GM23338 (cell line): ENCODE data around the gene RTN4RL1. TPM values are rescaled to one million over a fixed set of nuclear protein-coding genes. Genes with fewer than 3 reads are reported as not detected.

Source experiments
- ATAC-seq: fragments of 200-7000 bp; cut with Tn5 transposase; 3 replicates; pipeline ENCODE4 v1.9.1; 2020
- DNase-seq: peaks from one replicate; pipeline ENCODE4 v3.0.0-alpha.2; 2015; ENCODE audit warnings: low spot score
- H2AFZ ChIP-seq: fragments of 200-600 bp; sonication (generic); 2 replicates; pipeline ENCODE4 v1.8.0; 2016; ENCODE audit warnings: antibody characterized with exemption, mild to moderate bottlenecking, moderate library complexity
- H3F3A ChIP-seq: fragments of 200-600 bp; sonication (generic); replicated peaks from 2 replicates; pipeline ENCODE4 v1.8.0; 2017; ENCODE audit warnings: antibody characterized with exemption, mixed run types, low read depth
- H3K27ac ChIP-seq: fragments of 200-600 bp; sonication (generic); 2 replicates; pipeline ENCODE4 v1.6.1; 2016; ENCODE audit warnings: low read depth
- H3K27me3 ChIP-seq: fragments of 200-600 bp; sonication (generic); 2 replicates; pipeline ENCODE4 v1.8.0; 2016; ENCODE audit warnings: mild to moderate bottlenecking, mixed run types, moderate library complexity; ENCODE audit not compliant: insufficient read depth
- H3K36me3 ChIP-seq: fragments of 200-600 bp; sonication (generic); 2 replicates; pipeline ENCODE4 v1.8.0; 2016; ENCODE audit warnings: mild to moderate bottlenecking; ENCODE audit not compliant: insufficient read depth
- H3K4me1 ChIP-seq: fragments of 200-600 bp; sonication (generic); 2 replicates; pipeline ENCODE4 v1.8.0; 2016; ENCODE audit warnings: mild to moderate bottlenecking, moderate library complexity; ENCODE audit not compliant: insufficient read depth
- H3K4me2 ChIP-seq: fragments of 200-600 bp; sonication (generic); 2 replicates; pipeline ENCODE4 v1.7.1; 2017; ENCODE audit warnings: mixed run types
- H3K4me3 ChIP-seq: fragments of 200-600 bp; sonication (generic); 2 replicates; pipeline ENCODE4 v1.6.1; 2016; ENCODE audit warnings: mixed run types
- H3K79me2 ChIP-seq: fragments of 200-600 bp; sonication (generic); replicated peaks from 2 replicates; pipeline ENCODE4 v1.8.0; 2017; ENCODE audit warnings: mild to moderate bottlenecking; ENCODE audit not compliant: insufficient read depth
- H3K9me2 ChIP-seq: fragments of 200-600 bp; sonication (generic); 2 replicates; pipeline ENCODE4 v1.8.0; 2017; ENCODE audit not compliant: insufficient read depth
- H4K20me1 ChIP-seq: fragments of 200-600 bp; sonication (generic); replicated peaks from 2 replicates; pipeline ENCODE4 v1.8.0; 2017; ENCODE audit warnings: mild to moderate bottlenecking; ENCODE audit not compliant: insufficient read depth
- H3K27ac Mint-ChIP-seq: 2 replicates; pipeline ENCODE4 v1.8.0; 2020; ENCODE audit warnings: inconsistent platforms, mild to moderate bottlenecking, moderate library complexity, mixed read lengths
- H3K27me3 Mint-ChIP-seq: 3 replicates; pipeline ENCODE4 v1.8.0; 2022; ENCODE audit warnings: low read depth, mild to moderate bottlenecking, moderate library complexity, mixed read lengths, inconsistent platforms; ENCODE audit not compliant: insufficient read depth, poor library complexity
- H3K36me3 Mint-ChIP-seq: 3 replicates; pipeline ENCODE4 v1.8.0; 2021; ENCODE audit warnings: low read depth, mild to moderate bottlenecking, inconsistent platforms, moderate library complexity, mixed read lengths
- H3K4me1 Mint-ChIP-seq: 3 replicates; pipeline ENCODE4 v1.8.0; 2020; ENCODE audit warnings: mild to moderate bottlenecking, inconsistent platforms, mixed read lengths
- H3K4me3 Mint-ChIP-seq: 3 replicates; pipeline ENCODE4 v1.8.0; 2021; ENCODE audit warnings: moderate library complexity, mild to moderate bottlenecking, inconsistent platforms, mixed read lengths
- H3K9me3 Mint-ChIP-seq: 3 replicates; pipeline ENCODE4 v1.8.0; 2020; ENCODE audit warnings: moderate library complexity, mild to moderate bottlenecking, inconsistent platforms, mixed read lengths
- CREB1 ChIP-seq: fragments of 250-450 bp; sonication (Bioruptor Pico); IDR thresholded peaks from 2 replicates; pipeline ENCODE4 v1.5.0; 2020; ENCODE audit warnings: low read depth, mild to moderate bottlenecking, moderate library complexity
- CTCF ChIP-seq, 2 experiments: fragments of 200-600 bp in 1 of 2; sonication (generic) in 1 of 2; conservative IDR thresholded peaks; 2 replicates each; pipeline versions ENCODE4 v1.5.1 to v1.6.1; 2016 to 2017; ENCODE audit warnings: antibody characterized with exemption in 2 of 2, low read depth in 2 of 2, mild to moderate bottlenecking in 2 of 2, moderate library complexity in 1 of 2
- ETS1 ChIP-seq: IDR thresholded peaks from 2 replicates; pipeline ENCODE4 v1.6.1; 2016; ENCODE audit warnings: antibody characterized with exemption
- EZH2 ChIP-seq: fragments of 200-600 bp; sonication (generic); IDR thresholded peaks from one replicate; pipeline ENCODE4 v1.8.0; 2017; ENCODE audit warnings: antibody characterized with exemption, mild to moderate bottlenecking, low read depth; ENCODE audit not compliant: unreplicated experiment
- EZH2phosphoT487 ChIP-seq: fragments of 200-600 bp; sonication (generic); IDR thresholded peaks from one replicate; pipeline ENCODE4 v1.8.1; 2018; ENCODE audit warnings: antibody characterized with exemption; ENCODE audit not compliant: unreplicated experiment
- JUNB ChIP-seq: IDR thresholded peaks from one replicate; pipeline ENCODE4 v1.6.1; 2016; ENCODE audit warnings: antibody characterized with exemption; ENCODE audit not compliant: unreplicated experiment
- NANOG ChIP-seq: IDR thresholded peaks from 2 replicates; pipeline ENCODE4 v1.6.1; 2016; ENCODE audit warnings: antibody characterized with exemption, borderline replicate concordance
- POLR2AphosphoS5 ChIP-seq: IDR thresholded peaks from 2 replicates; pipeline ENCODE4 v1.6.1; 2016; ENCODE audit warnings: antibody characterized with exemption, low read depth
- REST ChIP-seq: IDR thresholded peaks from one replicate; pipeline ENCODE4 v1.6.1; 2018; ENCODE audit warnings: antibody characterized with exemption; ENCODE audit not compliant: unreplicated experiment
- STAT1 ChIP-seq: IDR thresholded peaks from one replicate; pipeline ENCODE4 v1.6.1; 2016; ENCODE audit warnings: antibody characterized with exemption; ENCODE audit not compliant: unreplicated experiment
- ZNF114 ChIP-seq: fragments of 250-450 bp; sonication (Bioruptor Pico); IDR thresholded peaks from 2 replicates; pipeline ENCODE4 v1.5.0; 2020; ENCODE audit warnings: mild to moderate bottlenecking, moderate library complexity
- ZNF331 ChIP-seq: fragments of 250-450 bp; sonication (Bioruptor Pico); IDR thresholded peaks from 2 replicates; pipeline ENCODE4 v1.5.0; 2020; ENCODE audit warnings: low read depth, mild to moderate bottlenecking, moderate library complexity
- ZNF462 ChIP-seq: fragments of 250-450 bp; sonication (Bioruptor Pico); IDR thresholded peaks from 2 replicates; pipeline ENCODE4 v1.5.0; 2020; ENCODE audit warnings: mild to moderate bottlenecking, moderate library complexity
- polyA plus RNA-seq: library from polyadenylated mRNA; unstranded; fragments of >200 nt; fragmentation: Nextera tagmentation; extraction: Ambion mirVana; gene quantifications from 2 replicates; pipeline ENCODE4 v1.2.1, GENCODE V29; 2016
- total RNA-seq: library from RNA; depleted of rRNA; stranded (reverse); fragments of >200 nt; shearing (Covaris generic); gene quantifications from 2 replicates; pipeline ENCODE4 v1.2.3, GENCODE V29; 2014

RTN4RL1 gene
- total and polyA plus RNA-seq, 2 experiments from 2014 or later = 0.17 TPM; not detected in 1

- no peak overlapping the region for H3K4me2 ChIP-seq
- no peaks in the 10 kb centered on the region for H3K9me2 ChIP-seq
- no peaks in the 10 kb centered on the region for H3K36me3 Mint-ChIP-seq
- H3K27me3 ChIP-seq = no peaks in the 10 kb centered on the region
- H3K4me3 Mint-ChIP-seq = no peak overlapping the region
- H3K4me1 ChIP-seq = peaks cover 12% of the 10 kb centered on the region
- H3K4me3 ChIP-seq = no peak overlapping the region
- TF ChIP-seq CREB1 (CRISPR knock-in tag) (no peak), STAT1 (no peak), ZNF114 (no peak), EZH2phosphoT487 (no peak), EZH2 (no peak), POLR2AphosphoS5 (no peak), ZNF331 (CRISPR knock-in tag) (no peak), ETS1 (no peak), ZNF462 (CRISPR knock-in tag) (no peak), NANOG (no peak), CTCF (conservative IDR thresholded peaks at IDR 0.05; ENCODE audit: low read depth in 2 of 2) (no peak), REST (no peak), JUNB (no peak)
- ATAC-seq (no peak), DNase-seq (no peak)
- H3F3A ChIP-seq = peaks cover 5% of the 10 kb centered on the region; the same call in 1 of the 2 replicates
- H3K27me3 Mint-ChIP-seq = peaks cover 23% of the 10 kb centered on the region
- no peak overlapping the region for H3K27ac ChIP-seq
- H2AFZ ChIP-seq = no peak overlapping the region
- H4K20me1 ChIP-seq = no peaks in the 10 kb centered on the region
- H3K79me2 ChIP-seq = no peaks in the 10 kb centered on the region
- H3K27ac Mint-ChIP-seq = no peak overlapping the region
- peaks cover 32% of the 10 kb centered on the region for H3K4me1 Mint-ChIP-seq
- no peaks in the 10 kb centered on the region for H3K36me3 ChIP-seq
- no peaks in the 10 kb centered on the region for H3K9me3 Mint-ChIP-seq
Measured at GRCh38 chr17:1963250-1963649, 61.9 kb downstream of the RTN4RL1 start.
